Measurements from ENCODE around the gene HMCN1. TPM values are rescaled to one million over a fixed set of nuclear protein-coding genes. Genes with fewer than 3 reads are reported as not detected.

Gene HMCN1
- total RNA-seq, 1 donor from 2014 or later = 80.0 TPM

- no peak overlapping the region for H3K4me3 Mint-ChIP-seq (ENCODE audit: unreplicated experiment)
- H3K27ac Mint-ChIP-seq (ENCODE audit: unreplicated experiment) = peak overlapping the region; percentile 6
- TF ChIP-seq CTCF (IDR thresholded peaks at IDR 0.05) = no peak
- DNase-seq (ENCODE audit: low spot score) = no peak
- H3K9me3 Mint-ChIP-seq (ENCODE audit: low read depth) = peaks cover 4% of the 10 kb centered on the region
- H3K27me3 Mint-ChIP-seq (ENCODE audit: low read depth) = no peaks in the 10 kb centered on the region
- peaks cover 68% of the 10 kb centered on the region for H3K4me1 Mint-ChIP-seq (ENCODE audit: low read depth)
- H3K36me3 Mint-ChIP-seq (ENCODE audit: low read depth) = peaks cover 16% of the 10 kb centered on the region
These were observed 370.3 kb downstream of the HMCN1 start for GRCh38 chr1:186104459-186104858.

GRCh38 chr1:186112280-186112679 lies 378.1 kb downstream of the HMCN1 start:
- Mint-ChIP-seq H3K27me3 (ENCODE audit: low read depth) (no peaks in the 10 kb centered on the region), H3K9me3 (ENCODE audit: low read depth) (peaks cover 6% of the 10 kb centered on the region), H3K4me1 (ENCODE audit: low read depth) (peaks cover 4% of the 10 kb centered on the region), H3K4me3 (ENCODE audit: unreplicated experiment) (no peak overlapping the region), H3K27ac (ENCODE audit: unreplicated experiment) (no peak overlapping the region), H3K36me3 (ENCODE audit: low read depth) (peaks cover 37% of the 10 kb centered on the region)
- DNase-seq (ENCODE audit: low spot score) = no peak
- no peak for TF ChIP-seq CTCF (IDR thresholded peaks at IDR 0.05)

GRCh38 chr1:186113461-186113860 lies 379.3 kb downstream of the HMCN1 start:
- no peak for TF ChIP-seq CTCF (IDR thresholded peaks at IDR 0.05)
- peaks cover 4% of the 10 kb centered on the region for H3K4me1 Mint-ChIP-seq (ENCODE audit: low read depth)
- no peak for DNase-seq (ENCODE audit: low spot score)
- H3K9me3 Mint-ChIP-seq (ENCODE audit: low read depth) = peaks cover 6% of the 10 kb centered on the region
- no peaks in the 10 kb centered on the region for H3K27me3 Mint-ChIP-seq (ENCODE audit: low read depth)
- peaks cover 34% of the 10 kb centered on the region for H3K36me3 Mint-ChIP-seq (ENCODE audit: low read depth)
- no peak overlapping the region for H3K4me3 Mint-ChIP-seq (ENCODE audit: unreplicated experiment)
- no peak overlapping the region for H3K27ac Mint-ChIP-seq (ENCODE audit: unreplicated experiment)

GRCh38 chr1:186118724-186119123 lies 384.5 kb downstream of the HMCN1 start:
- no peaks in the 10 kb centered on the region for H3K9me3 Mint-ChIP-seq (ENCODE audit: low read depth)
- H3K4me1 Mint-ChIP-seq (ENCODE audit: low read depth) = peaks cover 3% of the 10 kb centered on the region
- H3K36me3 Mint-ChIP-seq (ENCODE audit: low read depth) = peaks cover 39% of the 10 kb centered on the region

GRCh38 chr1:186122837-186123236 lies 388.6 kb downstream of the HMCN1 start:
- H3K27me3 Mint-ChIP-seq (ENCODE audit: low read depth) = no peaks in the 10 kb centered on the region
- no peak overlapping the region for H3K4me3 Mint-ChIP-seq (ENCODE audit: unreplicated experiment)

More at GRCh38 chr1:186118724-186119123, 384.5 kb downstream of the HMCN1 start:
- H3K27me3 Mint-ChIP-seq (ENCODE audit: low read depth) = no peaks in the 10 kb centered on the region
- H3K27ac Mint-ChIP-seq (ENCODE audit: unreplicated experiment) = no peak overlapping the region
- no peak for DNase-seq (ENCODE audit: low spot score)
- no peak overlapping the region for H3K4me3 Mint-ChIP-seq (ENCODE audit: unreplicated experiment)
- no peak for TF ChIP-seq CTCF (IDR thresholded peaks at IDR 0.05)

More at GRCh38 chr1:186122837-186123236, 388.6 kb downstream of the HMCN1 start:
- DNase-seq (ENCODE audit: low spot score) = no peak
- TF ChIP-seq CTCF (IDR thresholded peaks at IDR 0.05) = no peak
- Mint-ChIP-seq H3K36me3 (ENCODE audit: low read depth) (peaks cover 36% of the 10 kb centered on the region), H3K4me1 (ENCODE audit: low read depth) (peaks cover 2% of the 10 kb centered on the region), H3K27ac (ENCODE audit: unreplicated experiment) (no peak overlapping the region), H3K9me3 (ENCODE audit: low read depth) (no peaks in the 10 kb centered on the region)

All from chondrocyte (in vitro differentiated cells).